H1 (cell line): ENCODE results near the gene FSIP1. TPM values are rescaled to one million over a fixed set of nuclear protein-coding genes. Genes with fewer than 3 reads are reported as not detected.

Experiments
- CTBP2 ChIP-seq: IDR thresholded peaks from 2 replicates; pipeline ENCODE4 v1.7.0; 2011; ENCODE audit warnings: borderline replicate concordance, mild to moderate bottlenecking, moderate library complexity, mixed read lengths, low read length; ENCODE audit not compliant: insufficient read depth, insufficient read length
- EGR1 ChIP-seq: IDR thresholded peaks from 2 replicates; pipeline ENCODE4 v1.6.1; 2011; ENCODE audit warnings: low read depth, low read length, borderline replicate concordance
- POU5F1 ChIP-seq: IDR thresholded peaks from 2 replicates; pipeline ENCODE4 v1.6.1; 2011; ENCODE audit warnings: low read depth, mild to moderate bottlenecking, low read length, moderate library complexity
- YY1 ChIP-seq: IDR thresholded peaks from 2 replicates; pipeline ENCODE4 v1.6.1; 2011; ENCODE audit warnings: low read depth, mild to moderate bottlenecking, low read length
- polyA plus RNA-seq, 7 experiments: library from polyadenylated mRNA; depleted of rRNA in 3 of 7; stranded (reverse) in 5 of 7; unstranded in 2 of 7; fragments of >200 nt in 5 of 7; fragments of 200-250 nt in 2 of 7; gene quantifications; 1 replicate in 5 of 7; 2 replicates in 1 of 7; 4 replicates in 1 of 7; pipeline versions ENCODE4 v1.2.1 to v1.2.3, GENCODE V29; 2011 to 2013; ENCODE audit warnings: missing spikeins in 2 of 7, mixed read lengths in 2 of 7
- total RNA-seq: library from RNA; stranded (reverse); fragmentation: NEBNext Ultra II Directional; extraction: Animal tissue kit (Norgen Biotek cat#: 25700); gene quantifications from 2 replicates; pipeline ENCODE4 v1.2.1, GENCODE V29; 2021
- TF ChIP-seq, protein P1 (sequence below): IDR thresholded peaks from 2 replicates; pipeline ENCODE4 v1.6.1; 2012; ENCODE audit warnings: low read length, inconsistent platforms

FSIP1 gene
- total and polyA plus RNA-seq, 2 of the 8 experiments (the other 6 are each of a cell fraction or from before 2014, with no cell fraction given), result 0.18 to 1.3 TPM

DNA sequence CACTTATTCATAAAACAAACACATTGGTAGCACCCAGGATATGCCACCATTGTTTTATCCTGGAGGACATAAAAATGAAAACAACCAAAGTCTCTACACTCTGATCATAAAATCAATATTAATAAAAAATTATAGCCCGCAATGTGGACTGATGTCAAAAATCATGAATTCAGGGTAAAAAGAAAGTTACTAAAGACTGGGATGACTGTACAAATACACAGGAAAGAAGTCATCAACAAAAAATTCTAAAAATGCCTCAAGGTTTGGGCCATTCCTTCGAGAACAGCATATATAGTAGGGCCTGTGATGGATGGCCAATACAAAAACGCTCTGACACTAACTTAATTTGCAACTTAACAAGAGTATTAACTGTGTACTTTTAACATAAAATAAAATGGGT lies 125.0 kb downstream of the FSIP1 start (continued):
- no peak for TF ChIP-seq YY1
- no peak for TF ChIP-seq POU5F1
- TF ChIP-seq, protein P1, sequence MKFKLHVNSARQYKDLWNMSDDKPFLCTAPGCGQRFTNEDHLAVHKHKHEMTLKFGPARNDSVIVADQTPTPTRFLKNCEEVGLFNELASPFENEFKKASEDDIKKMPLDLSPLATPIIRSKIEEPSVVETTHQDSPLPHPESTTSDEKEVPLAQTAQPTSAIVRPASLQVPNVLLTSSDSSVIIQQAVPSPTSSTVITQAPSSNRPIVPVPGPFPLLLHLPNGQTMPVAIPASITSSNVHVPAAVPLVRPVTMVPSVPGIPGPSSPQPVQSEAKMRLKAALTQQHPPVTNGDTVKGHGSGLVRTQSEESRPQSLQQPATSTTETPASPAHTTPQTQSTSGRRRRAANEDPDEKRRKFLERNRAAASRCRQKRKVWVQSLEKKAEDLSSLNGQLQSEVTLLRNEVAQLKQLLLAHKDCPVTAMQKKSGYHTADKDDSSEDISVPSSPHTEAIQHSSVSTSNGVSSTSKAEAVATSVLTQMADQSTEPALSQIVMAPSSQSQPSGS, result no peak
- TF ChIP-seq CTBP2, result no peak
- no peak for TF ChIP-seq EGR1
- TF ChIP-seq, all 59 proteins: peak for 0
